IMR-90 (cell line): ENCODE measurements around the gene ANXA2. TPM values are rescaled to one million over a fixed set of nuclear protein-coding genes. Genes with fewer than 3 reads are reported as not detected.

Experiments used
- ATAC-seq: fragments of 200-7000 bp; cut with Tn5 transposase; 2 replicates; pipeline ENCODE4 v1.9.1; 2020; ENCODE audit warnings: low read depth, mild to moderate bottlenecking, moderate library complexity
- BruUV-seq: library from RNA; stranded (reverse); fragments of 400-500 nt; replicated peaks from 2 replicates; lab custom pipeline; 2021; lab: Mats Ljungman, UMichigan
- CTCF ChIA-PET: fragments of 300-600 bp; formaldehyde crosslinking; extraction: SDS; loops from one replicate; lab custom pipeline; 2021; ENCODE audit warnings: antibody characterized with exemption; lab: Yijun Ruan, JAX
- POLR2A ChIA-PET: fragments of 300-600 bp; sonication (Branson Sonifier 250); formaldehyde crosslinking; loops from one replicate; lab custom pipeline; 2022; ENCODE audit warnings: antibody characterized with exemption; ENCODE audit not compliant: unreplicated experiment; lab: Charles Lee
- DNase-seq: peaks from one replicate; pipeline ENCODE4 v3.0.0; 2013
- H2AFZ ChIP-seq: replicated peaks from 2 replicates; pipeline ENCODE3; 2013; ENCODE audit warnings: low read length, mild to moderate bottlenecking; ENCODE audit not compliant: poor library complexity
- H2AK5ac ChIP-seq: 2 replicates; pipeline ENCODE4 v1.6.1; 2013; ENCODE audit warnings: low read depth, low read length, inconsistent platforms
- H2AK9ac ChIP-seq: replicated peaks from 2 replicates; pipeline ENCODE3; 2013; ENCODE audit warnings: mild to moderate bottlenecking, low read depth, low read length, moderate library complexity; ENCODE audit not compliant: poor library complexity
- H2BK120ac ChIP-seq: 2 replicates; pipeline ENCODE4 v1.6.1; 2013; ENCODE audit warnings: low read depth, low read length, inconsistent platforms
- H2BK15ac ChIP-seq: 3 replicates; pipeline ENCODE4 v1.6.1; 2013; ENCODE audit warnings: low read depth, low read length, inconsistent platforms
- H2BK20ac ChIP-seq: 2 replicates; pipeline ENCODE4 v1.6.1; 2013; ENCODE audit warnings: low read depth, mild to moderate bottlenecking, inconsistent platforms, low read length, moderate library complexity
- H2BK5ac ChIP-seq: 2 replicates; pipeline ENCODE4 v1.6.1; 2013; ENCODE audit warnings: mild to moderate bottlenecking, low read depth, low read length, inconsistent platforms; ENCODE audit not compliant: poor library complexity, severe bottlenecking
- H3K14ac ChIP-seq: replicated peaks from 2 replicates; pipeline ENCODE4 v1.6.1; 2013; ENCODE audit warnings: low read depth, low read length, inconsistent platforms
- H3K18ac ChIP-seq: 2 replicates; pipeline ENCODE4 v1.6.1; 2013; ENCODE audit warnings: low read depth, low read length, control low read depth
- H3K23ac ChIP-seq: 2 replicates; pipeline ENCODE4 v1.6.1; 2013; ENCODE audit warnings: low read depth, low read length, inconsistent platforms
- H3K27ac ChIP-seq: 2 replicates; pipeline ENCODE4 v1.5.1; 2013; ENCODE audit warnings: mild to moderate bottlenecking, control low read depth, low read length; ENCODE audit not compliant: insufficient read depth
- H3K27me3 ChIP-seq: 2 replicates; pipeline ENCODE4 v1.6.1; 2013; ENCODE audit warnings: low read length; ENCODE audit not compliant: control insufficient read depth, insufficient read depth
- H3K36me3 ChIP-seq: 2 replicates; pipeline ENCODE4 v1.6.1; 2013; ENCODE audit warnings: low read length, mixed read lengths; ENCODE audit not compliant: control insufficient read depth, insufficient read depth
- H3K4ac ChIP-seq: 2 replicates; pipeline ENCODE4 v1.6.1; 2013; ENCODE audit warnings: low read depth, low read length, inconsistent platforms
- H3K4me1 ChIP-seq: 2 replicates; pipeline ENCODE4 v1.6.1; 2013; ENCODE audit warnings: low read length, mixed read lengths; ENCODE audit not compliant: control insufficient read depth, insufficient read depth
- H3K4me2 ChIP-seq: 2 replicates; pipeline ENCODE4 v1.6.1; 2013; ENCODE audit warnings: low read depth, mild to moderate bottlenecking, control low read depth, low read length, moderate library complexity
- H3K4me3 ChIP-seq: 2 replicates; pipeline ENCODE4 v1.5.1; 2013; ENCODE audit warnings: low read depth, mild to moderate bottlenecking, control low read depth, low read length, moderate library complexity; ENCODE audit not compliant: insufficient read depth
- H3K56ac ChIP-seq: 2 replicates; pipeline ENCODE4 v1.6.1; 2013; ENCODE audit warnings: low read length, inconsistent platforms; ENCODE audit not compliant: insufficient read depth; ENCODE audit errors: extremely low read depth
- H3K79me1 ChIP-seq, 2 experiments: 2 replicates each; pipeline ENCODE4 v1.6.1; 2013; ENCODE audit warnings: low read length in 2 of 2, inconsistent platforms in 1 of 2, low read depth in 1 of 2
- H3K9ac ChIP-seq: 2 replicates; pipeline ENCODE4 v1.6.1; 2013; ENCODE audit warnings: low read depth, low read length, control low read depth
- H3K9me1 ChIP-seq: 2 replicates; pipeline ENCODE4 v1.6.1; 2013; ENCODE audit warnings: low read length, inconsistent platforms; ENCODE audit not compliant: insufficient read depth
- H3K9me3 ChIP-seq: 2 replicates; pipeline ENCODE4 v1.6.1; 2013; ENCODE audit warnings: low read length; ENCODE audit not compliant: control insufficient read depth, insufficient read depth
- H4K20me1 ChIP-seq: 2 replicates; pipeline ENCODE4 v1.6.1; 2013; ENCODE audit warnings: low read length, inconsistent platforms; ENCODE audit not compliant: insufficient read depth
- H4K5ac ChIP-seq: 2 replicates; pipeline ENCODE4 v1.6.1; 2013; ENCODE audit warnings: mild to moderate bottlenecking, low read depth, low read length, control low read depth
- H4K8ac ChIP-seq, 2 experiments: 2 replicates each; pipeline ENCODE4 v1.6.1; 2013; ENCODE audit warnings: low read depth in 2 of 2, low read length in 2 of 2, control low read depth in 1 of 2, inconsistent platforms in 1 of 2
- H4K91ac ChIP-seq: 2 replicates; pipeline ENCODE4 v1.6.1; 2013; ENCODE audit warnings: low read depth, low read length, inconsistent platforms; ENCODE audit not compliant: insufficient read depth
- CEBPB ChIP-seq: IDR thresholded peaks from 2 replicates; pipeline ENCODE4 v1.6.1; 2012; ENCODE audit warnings: low read depth, low read length, improper control_type of control experiment
- CTCF ChIP-seq: conservative IDR thresholded peaks from 2 replicates; pipeline ENCODE4 v1.5.1; 2012; ENCODE audit warnings: mild to moderate bottlenecking, low read depth, low read length, improper control_type of control experiment
- FOS ChIP-seq: fragments of 150-350 bp; IDR thresholded peaks from 2 replicates; pipeline ENCODE4 v1.6.1; 2016; ENCODE audit warnings: low read depth, low read length
- MAFK ChIP-seq: IDR thresholded peaks from 2 replicates; pipeline ENCODE4 v1.6.1; 2012; ENCODE audit warnings: low read depth, low read length, improper control_type of control experiment
- MAZ ChIP-seq: IDR thresholded peaks from 2 replicates; pipeline ENCODE4 v1.6.1; 2012; ENCODE audit warnings: low read depth, mild to moderate bottlenecking, low read length, improper control_type of control experiment, moderate library complexity, borderline replicate concordance
- MXI1 ChIP-seq: IDR thresholded peaks from 2 replicates; pipeline ENCODE4 v1.6.1; 2012; ENCODE audit warnings: low read depth, mild to moderate bottlenecking, low read length, moderate library complexity, borderline replicate concordance
- NFE2L2 ChIP-seq: fragments of 150-350 bp; IDR thresholded peaks from 2 replicates; pipeline ENCODE4 v1.6.1; 2016; ENCODE audit warnings: low read depth, mild to moderate bottlenecking, low read length
- POLR2A ChIP-seq: IDR thresholded peaks from 2 replicates; pipeline ENCODE4 v1.6.1; 2012; ENCODE audit warnings: mild to moderate bottlenecking, low read depth, low read length
- RAD21 ChIP-seq: IDR thresholded peaks from 2 replicates; pipeline ENCODE4 v1.6.1; 2012; ENCODE audit warnings: low read length, improper control_type of control experiment
- RCOR1 ChIP-seq: IDR thresholded peaks from 2 replicates; pipeline ENCODE4 v1.6.1; 2012; ENCODE audit warnings: mild to moderate bottlenecking, low read length, improper control_type of control experiment; ENCODE audit not compliant: insufficient replicate concordance
- RFX5 ChIP-seq: IDR thresholded peaks from 2 replicates; pipeline ENCODE4 v1.8.0; 2012; ENCODE audit warnings: low read depth, mild to moderate bottlenecking, low read length, moderate library complexity
- SMC3 ChIP-seq: fragments of 150-350 bp; IDR thresholded peaks from 2 replicates; pipeline ENCODE4 v1.6.1; 2016; ENCODE audit warnings: low read depth, mild to moderate bottlenecking, antibody characterized with exemption, low read length, moderate library complexity
- USF2 ChIP-seq: fragments of 150-350 bp; IDR thresholded peaks from 2 replicates; pipeline ENCODE4 v1.6.1; 2017; ENCODE audit warnings: mild to moderate bottlenecking, antibody characterized with exemption, low read length, low read depth
- WGBS, 2 experiments: methylation state at CpG; one replicate each; pipeline versions ENCODE4 v1.1.5 to v1.1.7; 2013; ENCODE audit warnings: missing lambda C conversion rate in 2 of 2; ENCODE audit not compliant: insufficient read length in 1 of 2; ENCODE audit errors: extremely low coverage in 2 of 2; 5-methylcytosine and 5-hydroxymethylcytosine counted together
- dilution Hi-C: fragments of 300-500 bp; cut with HindIII; formaldehyde crosslinking; loops from one replicate; pipeline ENCODE4 v1.14.3; 2018; ENCODE audit warnings: low sequenced_read_pairs; ENCODE audit not compliant: unreplicated experiment
- in situ Hi-C: fragments of 300-500 bp; cut with MboI; formaldehyde crosslinking; loops from 3 replicates; pipeline ENCODE4 v1.14.3; 2019; ENCODE audit warnings: low sequenced_read_pairs, inconsistent platforms, mixed read lengths
- intact Hi-C: fragments of 100-400 bp; cut with micrococcal nuclease; formaldehyde crosslinking; loops from 2 replicates; pipeline ENCODE4 v1.10.0; 2022
- polyA plus RNA-seq, 3 experiments: library from polyadenylated mRNA; depleted of rRNA; stranded (reverse); fragments of >200 nt; gene quantifications; 2 replicates each; pipeline ENCODE4 v1.2.3, GENCODE V29; 2012; ENCODE audit warnings: low replicate concordance in 1 of 3
- total RNA-seq: library from RNA; depleted of rRNA; stranded (reverse); fragments of >200 nt; gene quantifications from 2 replicates; pipeline ENCODE4 v1.2.3, GENCODE V29; 2012

The ANXA2 gene
- total and polyA plus RNA-seq, 2 of the 4 experiments (the other 2 are of a cell fraction) = 7,454 to 8,412 TPM

GRCh38 chr15:60374628-60375081 lies 23.1 kb downstream of the ANXA2 start (continued):
- TF ChIP-seq MAFK (peak; percentile 52), SMC3 (0 out of 2 replicates have a peak, but pooled peaks have one; percentile 16)

GRCh38 chr15:60374209-60374608 lies 23.6 kb downstream of the ANXA2 start:
- H3K4me1 ChIP-seq = peaks cover 43% of the 10 kb centered on the region
- H2BK15ac ChIP-seq = peak overlapping the region; percentile 31
- H3K9ac ChIP-seq = no peak overlapping the region
- peaks cover 31 to 69% of the 10 kb centered on the region in 2 experiments for H3K79me1 ChIP-seq
- H2BK5ac ChIP-seq = peak overlapping the region; percentile 98
- peak overlapping the region; percentile 9; the same call in 1 of the 2 replicates for H3K4me2 ChIP-seq
- peak overlapping the region; percentile 72 for H2BK120ac ChIP-seq
- H3K4ac ChIP-seq = peak overlapping the region; percentile 37
- WGBS, 2 experiments = no CpG with 5 or more reads among the region's 4 CpGs
- no peaks in the 10 kb centered on the region for H3K27me3 ChIP-seq
- peak overlapping the region; percentile 28; the same call in 1 of the 2 replicates for H4K5ac ChIP-seq
- H2AK5ac ChIP-seq = peak overlapping the region; percentile 44; the same call in 1 of the 2 replicates
- POLR2A ChIA-PET = interaction anchor here (0.7 to 1.3 kb wide), 2 partner anchors 12 to 26 kb away, joined by 3 to 5 read pairs; no protein-coding TSS in a partner anchor
- peak overlapping the region; percentile 55; the same call in 1 of the 2 replicates for H3K27ac ChIP-seq
- no peak overlapping the region for H3K4me3 ChIP-seq
- CTCF ChIA-PET = interaction anchor here (0.6 kb wide), 1 partner anchor 425 kb away, joined by 3 read pairs; no protein-coding TSS in a partner anchor
- no peaks in the 10 kb centered on the region for H3K9me3 ChIP-seq
- DNase-seq (no peak), ATAC-seq (no peak)
- H3K23ac ChIP-seq = peak overlapping the region; percentile 44
- H2AK9ac ChIP-seq = no peak overlapping the region
- peaks cover 23% of the 10 kb centered on the region for H3K9me1 ChIP-seq
- peak overlapping the region; percentile 36 for H3K56ac ChIP-seq
- no TSS peak for BruUV-seq
- intact Hi-C loops = loop anchor here (2.0 kb wide), 1 partner anchor 19 kb away; no protein-coding TSS in a partner anchor
- dilution Hi-C loops = no loop called here
- H4K8ac ChIP-seq = peak overlapping the region; percentile 3 to 50; a peak in 3 of 4 replicates
- in situ Hi-C loops = no loop called here
- peaks cover 47% of the 10 kb centered on the region for H3K36me3 ChIP-seq
- H3K14ac ChIP-seq = peak overlapping the region; percentile 54
- peak overlapping the region; percentile 75 for H4K91ac ChIP-seq
- peak overlapping the region; percentile 50 for H2BK20ac ChIP-seq
- H4K20me1 ChIP-seq = peaks cover 70% of the 10 kb centered on the region
- no peak overlapping the region for H2AFZ ChIP-seq
- H3K18ac ChIP-seq = peak overlapping the region; percentile 66
- TF ChIP-seq CEBPB = no peak
- no peak for TF ChIP-seq MAZ
- TF ChIP-seq MAFK = no peak
- no peak for TF ChIP-seq FOS
- TF ChIP-seq POLR2A = no peak
- TF ChIP-seq RCOR1 = no peak
- TF ChIP-seq CTCF = no peak
- no peak for TF ChIP-seq RAD21
- TF ChIP-seq SMC3 = no peak
- TF ChIP-seq MXI1 = no peak
- TF ChIP-seq USF2 = no peak
- TF ChIP-seq NFE2L2 = no peak
- no peak for TF ChIP-seq RFX5
